Measurements from ENCODE around the gene DENND1A. TPM values are rescaled to one million over a fixed set of nuclear protein-coding genes. Genes with fewer than 3 reads are reported as not detected.

Gene DENND1A
- total RNA-seq, 1 experiment from 2014 or later: 13.0 TPM

- H3K27me3 Mint-ChIP-seq (ENCODE audit: unreplicated experiment): no peaks in the 10 kb centered on the region
- DNase-seq: no peak
- CTCF ChIA-PET: no interaction called here
- H3K9me3 Mint-ChIP-seq (ENCODE audit: low read depth, unreplicated experiment): no peaks in the 10 kb centered on the region
- H3K27ac Mint-ChIP-seq (ENCODE audit: unreplicated experiment): no peak overlapping the region
- intact Hi-C loops (cut with micrococcal nuclease; ENCODE audit: unreplicated experiment): no loop called here
- no peak for TF ChIP-seq CTCF (IDR thresholded peaks at IDR 0.05; ENCODE audit: unreplicated experiment)
- no peak overlapping the region for H3K4me3 Mint-ChIP-seq (ENCODE audit: low read depth, unreplicated experiment)
- BruUV-seq (replicated peaks): no TSS peak
- H3K4me1 Mint-ChIP-seq (ENCODE audit: low read depth, unreplicated experiment): no peaks in the 10 kb centered on the region
- H3K36me3 Mint-ChIP-seq (ENCODE audit: insufficient read depth, unreplicated experiment): no peaks in the 10 kb centered on the region
These were observed 439.2 kb downstream of the DENND1A start for GRCh38 chr9:123490688-123491087.

GRCh38 chr9:123488722-123489321 is 441.1 kb downstream of the DENND1A start:
- no TSS peak for BruUV-seq (replicated peaks)
- no peaks in the 10 kb centered on the region for H3K27me3 Mint-ChIP-seq (ENCODE audit: unreplicated experiment)
- TF ChIP-seq CTCF (IDR thresholded peaks at IDR 0.05; ENCODE audit: unreplicated experiment): no peak
- no peaks in the 10 kb centered on the region for H3K9me3 Mint-ChIP-seq (ENCODE audit: low read depth, unreplicated experiment)
- no peak for DNase-seq
- no peak overlapping the region for H3K4me3 Mint-ChIP-seq (ENCODE audit: low read depth, unreplicated experiment)
- no peaks in the 10 kb centered on the region for H3K36me3 Mint-ChIP-seq (ENCODE audit: insufficient read depth, unreplicated experiment)
- peaks cover 10% of the 10 kb centered on the region for H3K4me1 Mint-ChIP-seq (ENCODE audit: low read depth, unreplicated experiment)
- intact Hi-C loops (cut with micrococcal nuclease; ENCODE audit: unreplicated experiment): no loop called here
- no peak overlapping the region for H3K27ac Mint-ChIP-seq (ENCODE audit: unreplicated experiment)
- CTCF ChIA-PET: no interaction called here

GRCh38 chr9:123487944-123488548 is 441.9 kb downstream of the DENND1A start:
- peaks cover 10% of the 10 kb centered on the region for H3K4me1 Mint-ChIP-seq (ENCODE audit: low read depth, unreplicated experiment)
- no peak overlapping the region for H3K27ac Mint-ChIP-seq (ENCODE audit: unreplicated experiment)
- no peak for TF ChIP-seq CTCF (IDR thresholded peaks at IDR 0.05; ENCODE audit: unreplicated experiment)
- no peaks in the 10 kb centered on the region for H3K27me3 Mint-ChIP-seq (ENCODE audit: unreplicated experiment)
- CTCF ChIA-PET: interaction anchor here (0.5 kb wide), 1 partner anchor 126 kb away, joined by 6 read pairs; no protein-coding TSS in a partner anchor
- no peak for DNase-seq
- no peak overlapping the region for H3K4me3 Mint-ChIP-seq (ENCODE audit: low read depth, unreplicated experiment)
- H3K36me3 Mint-ChIP-seq (ENCODE audit: insufficient read depth, unreplicated experiment): no peaks in the 10 kb centered on the region
- no TSS peak for BruUV-seq (replicated peaks)
- H3K9me3 Mint-ChIP-seq (ENCODE audit: low read depth, unreplicated experiment): no peaks in the 10 kb centered on the region
- intact Hi-C loops (cut with micrococcal nuclease; ENCODE audit: unreplicated experiment): no loop called here

- no peak overlapping the region for H3K27ac Mint-ChIP-seq (ENCODE audit: unreplicated experiment)
These were observed 443.5 kb downstream of the DENND1A start for GRCh38 chr9:123486431-123486830.

More at GRCh38 chr9:123486431-123486830, 443.5 kb downstream of the DENND1A start:
- TF ChIP-seq CTCF (IDR thresholded peaks at IDR 0.05; ENCODE audit: unreplicated experiment): no peak
- intact Hi-C loops (cut with micrococcal nuclease; ENCODE audit: unreplicated experiment): no loop called here
- Mint-ChIP-seq H3K9me3 (ENCODE audit: low read depth, unreplicated experiment) (no peaks in the 10 kb centered on the region), H3K4me1 (ENCODE audit: low read depth, unreplicated experiment) (peaks cover 10% of the 10 kb centered on the region), H3K36me3 (ENCODE audit: insufficient read depth, unreplicated experiment) (no peaks in the 10 kb centered on the region), H3K27me3 (ENCODE audit: unreplicated experiment) (no peaks in the 10 kb centered on the region), H3K4me3 (ENCODE audit: low read depth, unreplicated experiment) (no peak overlapping the region)
- DNase-seq: no peak
- CTCF ChIA-PET: no interaction called here
- BruUV-seq (replicated peaks): no TSS peak

Data from Calu3 (cell line).